Embryonic facial prominence (tissue), 1 donor: Measurements from ENCODE around the gene RHEBL1.

Source experiments
- DNase-seq: peaks from one replicate; pipeline ENCODE4 v3.0.0-alpha.2; 2016; ENCODE audit errors: extremely low spot score

Gene RHEBL1, protein sequence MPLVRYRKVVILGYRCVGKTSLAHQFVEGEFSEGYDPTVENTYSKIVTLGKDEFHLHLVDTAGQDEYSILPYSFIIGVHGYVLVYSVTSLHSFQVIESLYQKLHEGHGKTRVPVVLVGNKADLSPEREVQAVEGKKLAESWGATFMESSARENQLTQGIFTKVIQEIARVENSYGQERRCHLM

DNA sequence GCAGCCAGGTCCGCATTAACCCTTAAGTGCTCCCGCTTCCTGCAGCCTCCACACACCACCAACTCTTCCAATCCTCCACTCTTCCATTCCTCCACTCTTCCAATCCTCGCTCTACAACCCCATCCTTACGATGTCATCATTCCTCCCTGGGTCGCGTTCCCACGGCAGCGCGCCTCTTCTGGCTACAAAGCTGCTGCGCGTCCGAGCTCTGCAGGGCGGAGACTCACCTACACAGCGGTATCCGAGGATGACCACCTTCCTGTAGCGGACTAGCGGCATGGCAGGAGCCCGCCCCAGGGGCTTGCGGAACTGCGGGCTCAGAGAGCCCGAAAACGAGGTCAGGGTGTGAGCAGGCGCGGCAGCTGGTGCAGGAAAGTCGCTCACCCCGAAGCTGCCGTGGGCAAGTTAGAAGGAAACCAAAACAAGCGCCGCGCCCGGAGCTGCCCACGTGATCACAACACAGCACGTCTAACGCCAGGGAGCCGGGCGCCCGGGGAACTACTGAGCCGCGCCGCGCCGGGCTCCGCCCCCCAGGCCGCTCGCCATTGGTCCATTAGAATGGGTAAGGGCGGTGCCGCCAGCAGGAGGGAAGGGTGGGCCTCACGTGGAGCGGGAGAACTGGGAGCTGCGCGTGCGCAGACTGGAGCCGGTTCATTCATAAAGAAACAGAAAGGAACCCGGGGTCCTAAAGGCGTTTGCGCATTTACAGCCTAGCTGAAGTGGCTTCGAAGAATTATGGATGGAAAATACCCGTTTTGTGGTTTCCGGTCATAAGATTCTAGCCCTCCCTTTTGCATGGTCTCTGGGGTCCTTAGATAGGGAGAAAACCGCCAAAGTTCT, at the start of gene RHEBL1:
Gene RHEBL1, minus strand, starts transcription at position 473 of the 840 bp plus-strand sequence. Its CDS starts 194 bp downstream, at position 279.
- peak; percentile 92 for DNase-seq

DNA sequence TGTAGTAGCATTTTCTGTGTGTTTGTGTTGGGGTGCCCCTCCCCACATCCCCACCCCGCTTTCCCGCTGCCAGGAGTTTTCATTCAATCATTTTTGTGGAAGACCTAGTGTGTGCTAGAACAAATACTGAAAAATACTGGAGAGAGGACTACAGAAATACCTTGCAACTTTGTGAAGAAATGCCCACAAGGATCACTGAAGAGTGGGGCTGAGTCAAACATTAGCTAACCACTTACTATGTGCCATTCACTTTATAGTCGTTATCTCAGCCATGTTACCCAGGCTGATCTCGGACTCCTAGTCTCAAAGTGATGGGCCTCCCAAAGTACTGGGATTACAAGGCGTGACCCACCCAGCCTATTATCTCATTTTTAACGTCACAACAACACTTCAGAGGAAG, 41.4 kb upstream of the RHEBL1 start:
- DNase-seq: no peak

DNA sequence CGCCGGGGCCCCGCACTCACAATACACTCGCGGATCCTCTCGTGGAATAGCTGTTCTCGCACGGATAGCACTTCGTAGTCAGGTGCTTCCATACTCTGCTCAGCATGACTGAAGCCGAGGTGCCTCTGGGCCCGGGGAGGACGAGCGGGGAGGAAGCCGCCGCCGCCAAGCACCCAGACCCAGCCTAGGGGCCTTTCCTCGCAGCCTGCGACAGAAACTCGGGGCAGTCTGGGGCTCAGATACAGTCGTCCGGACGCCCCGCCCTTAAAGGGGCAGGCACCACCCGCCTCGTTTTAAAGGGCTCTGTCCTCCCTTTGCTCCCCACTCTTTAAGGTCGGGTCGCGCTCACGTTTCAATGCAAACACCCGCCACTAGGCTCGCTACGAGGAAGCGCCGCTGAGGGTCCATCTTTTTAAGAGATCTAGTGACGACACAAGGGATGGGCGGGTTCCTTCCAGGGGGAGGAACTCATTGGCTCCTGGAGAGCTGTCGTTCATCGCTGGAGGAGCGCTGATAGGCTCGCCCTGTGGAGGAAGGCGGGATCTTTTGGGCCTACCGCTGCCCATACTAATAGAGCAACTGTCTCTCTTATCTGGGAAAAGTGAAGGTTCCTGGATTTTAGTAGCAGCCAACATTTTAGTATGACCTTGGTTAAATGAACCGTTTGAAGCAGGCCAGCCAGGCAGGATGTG, 40.8 kb upstream of the RHEBL1 start, which contains the start of gene LMBR1L:
Gene LMBR1L, minus strand, starts transcription at position 384 of the 692 bp plus-strand sequence. Its CDS starts 292 bp downstream, at position 92.
- peak; percentile 99 for DNase-seq

DNA sequence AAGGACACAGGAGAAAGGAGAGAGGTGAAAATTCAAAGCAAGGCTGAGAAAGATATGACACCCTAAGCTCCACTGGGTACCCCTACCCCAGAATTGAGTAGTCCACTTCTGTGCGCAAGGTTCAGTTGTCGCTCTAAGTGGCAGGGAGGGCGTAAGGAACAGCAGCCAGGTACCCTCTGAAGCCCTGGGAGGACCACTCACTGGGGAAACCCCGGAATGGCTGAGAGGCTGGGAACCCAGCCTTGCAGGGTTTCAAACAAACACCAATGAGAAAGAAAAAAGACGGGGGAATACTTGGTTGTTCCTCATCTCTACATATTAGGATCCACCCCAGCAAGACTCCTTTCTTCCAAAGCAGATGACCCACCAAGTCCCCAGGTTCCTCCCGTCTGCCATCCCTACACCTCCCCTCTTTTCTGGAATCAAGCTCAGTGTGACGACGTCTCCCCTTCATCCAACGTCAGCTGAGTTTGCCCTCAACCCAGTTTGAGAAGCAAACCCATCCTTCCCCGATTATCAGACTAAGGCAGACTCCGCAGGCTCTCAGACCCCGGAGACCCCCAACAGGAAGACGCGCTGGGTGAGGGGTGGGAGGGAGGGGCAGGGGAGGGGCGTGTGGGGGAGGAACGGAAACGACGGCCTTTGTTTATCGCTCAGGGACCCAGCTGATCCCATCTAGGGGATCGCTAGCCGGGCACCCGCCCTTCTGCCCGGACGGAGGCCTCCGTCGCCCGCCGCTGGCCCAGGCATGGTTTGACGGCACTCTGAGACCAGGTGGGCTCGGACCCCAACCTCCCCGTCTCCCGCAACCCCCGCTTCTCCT, 40.1 kb upstream of the RHEBL1 start:
- no peak for DNase-seq

DNA sequence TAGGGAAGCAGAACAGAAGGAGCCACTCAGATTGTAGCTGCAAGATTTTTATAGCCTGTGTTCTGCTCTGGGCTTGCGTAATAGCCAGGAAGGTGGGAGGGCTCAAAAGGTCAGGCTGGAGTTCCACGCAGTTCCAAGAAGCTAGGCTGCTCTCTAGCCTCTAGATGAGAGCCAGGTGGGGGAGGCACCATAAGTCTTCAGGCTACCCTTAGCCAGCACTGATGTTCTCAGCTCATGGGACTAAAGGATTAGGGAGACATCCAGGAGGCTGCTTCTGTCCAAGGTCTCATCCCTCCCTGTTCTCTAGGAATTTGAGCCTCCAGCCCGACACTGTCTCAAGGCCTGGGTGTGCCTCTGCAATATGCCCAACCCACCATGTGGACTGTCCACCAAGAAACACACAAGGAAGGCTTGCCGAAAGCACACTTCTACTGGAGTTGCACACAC, 39.2 kb upstream of the RHEBL1 start:
- DNase-seq: no peak

DNA sequence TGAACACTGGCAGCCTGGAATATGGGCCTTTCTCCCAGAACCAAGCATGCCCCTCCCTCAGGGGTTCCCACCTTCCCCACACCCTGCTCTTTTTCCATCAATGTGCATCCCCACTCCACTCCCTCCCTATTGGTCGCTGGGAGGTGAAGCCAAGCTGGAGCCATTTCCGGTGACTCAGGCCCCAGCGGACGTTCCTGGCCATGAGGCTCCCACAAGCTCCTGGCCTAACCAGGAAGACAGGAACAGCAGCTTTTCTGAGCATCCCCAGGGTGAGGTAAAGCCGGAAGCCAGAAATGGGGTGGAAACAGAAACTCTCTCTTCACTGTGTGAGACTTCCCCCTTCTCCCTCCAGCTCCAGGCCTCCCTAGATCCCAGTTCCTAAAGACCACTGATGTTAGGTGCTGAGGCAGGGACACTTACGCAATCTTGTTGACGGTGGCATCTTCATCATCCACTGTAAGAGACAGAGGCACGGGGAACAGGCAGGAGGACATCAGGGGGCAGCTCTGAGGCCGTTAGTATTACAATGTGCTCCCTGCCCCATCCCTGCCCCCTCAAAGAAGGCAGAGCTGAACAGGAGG, 35.8 kb upstream of the RHEBL1 start:
- no peak for DNase-seq

DNA sequence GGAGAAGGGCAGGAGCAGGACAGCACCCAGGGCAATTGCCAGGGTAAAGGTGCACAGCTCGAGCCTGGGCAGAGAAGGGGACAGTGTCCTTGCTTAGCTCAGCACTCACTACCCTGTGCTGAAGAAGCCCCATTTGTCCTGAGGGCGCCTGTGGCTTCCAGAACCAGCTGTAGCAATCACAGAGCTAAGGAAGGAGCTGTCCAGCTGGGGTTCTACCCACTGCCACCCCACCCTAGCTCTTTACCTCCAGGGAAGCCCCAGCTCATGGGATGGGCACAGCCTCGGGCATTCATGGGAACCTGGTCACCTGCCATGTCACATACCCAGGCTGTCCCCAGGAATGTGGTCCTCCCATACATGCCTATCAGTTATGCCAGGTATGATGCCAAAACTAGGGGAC, 35.0 kb upstream of the RHEBL1 start:
- no peak for DNase-seq

DNA sequence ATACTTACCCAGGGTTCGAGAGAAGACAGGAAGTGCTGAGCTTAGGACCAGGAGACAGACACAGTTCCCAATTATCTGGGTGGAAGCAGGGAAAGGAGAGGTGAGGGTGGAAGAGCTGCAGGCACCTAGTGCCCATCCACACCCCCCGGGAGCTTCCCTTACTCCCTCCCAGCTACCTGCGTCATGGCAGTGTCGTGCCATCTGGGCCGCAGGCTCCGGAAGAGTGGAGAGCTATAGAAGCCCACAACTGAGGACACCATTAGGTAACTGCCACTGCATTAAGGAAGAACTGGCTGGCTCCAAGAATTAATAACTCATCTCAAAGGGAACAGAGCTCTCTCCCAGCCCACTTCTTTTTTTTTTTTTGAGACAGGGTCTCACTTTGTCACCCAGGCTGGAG, 30.6 kb upstream of the RHEBL1 start:
- DNase-seq: no peak

DNA sequence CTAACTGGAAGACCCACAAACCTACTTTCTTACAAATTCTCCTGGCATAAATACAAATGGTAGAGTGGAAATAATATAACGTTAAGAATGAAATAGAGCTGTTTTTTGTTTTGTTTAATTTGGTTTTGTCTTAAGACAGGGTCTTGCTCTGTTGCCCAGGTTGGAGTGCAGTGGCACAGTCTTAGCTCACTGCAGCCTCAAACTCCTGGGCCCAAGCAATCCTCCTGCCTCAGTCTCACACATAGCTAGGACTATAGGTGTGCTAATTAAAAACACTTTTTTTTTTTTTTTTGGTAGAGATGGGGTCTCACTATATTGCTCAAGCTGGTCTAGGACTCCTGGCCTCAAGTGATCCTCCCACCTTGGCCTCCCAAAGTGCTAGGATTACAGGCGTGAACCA, 28.9 kb upstream of the RHEBL1 start:
- no peak for DNase-seq

DNA sequence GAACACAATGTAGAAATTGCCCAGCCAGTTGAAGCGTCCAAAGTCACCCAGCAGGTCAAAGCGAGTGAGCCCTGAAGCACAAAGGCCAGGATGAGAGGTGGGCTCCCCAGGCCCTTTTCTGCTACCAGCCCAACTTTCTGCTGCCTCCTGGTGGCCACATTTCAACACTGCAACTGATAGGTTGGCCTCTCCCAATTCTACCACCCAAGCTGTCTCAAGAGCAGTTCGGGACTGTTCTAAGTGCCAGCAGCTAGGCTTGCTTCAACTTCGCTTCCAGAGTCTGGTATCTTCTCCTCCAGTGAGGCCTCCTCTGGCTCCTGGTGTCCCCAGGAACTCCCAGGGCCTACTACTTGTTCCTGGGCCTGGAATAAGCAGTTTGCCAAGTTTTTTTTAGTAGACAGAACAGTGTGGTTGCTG, 28.3 kb upstream of the RHEBL1 start:
- no peak for DNase-seq

DNA sequence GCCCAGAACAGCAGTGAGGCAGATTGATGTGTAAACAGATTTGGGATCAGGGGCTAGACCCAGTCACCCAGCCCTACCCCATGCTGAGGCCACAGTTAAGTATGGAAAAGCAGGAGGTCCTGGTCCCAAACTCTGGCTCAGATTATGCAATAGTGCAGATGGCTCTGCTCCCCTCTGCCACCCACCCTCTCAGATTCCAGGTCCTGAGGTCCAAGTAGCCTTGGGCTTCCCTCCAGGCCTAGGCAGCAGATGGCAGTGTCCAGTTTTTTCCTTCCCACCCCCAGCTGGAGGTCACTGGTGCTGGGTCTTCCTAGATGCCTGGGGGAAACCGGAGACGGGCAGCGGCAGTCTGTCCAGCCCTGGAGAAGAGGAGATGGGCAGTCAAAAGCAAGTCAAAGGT, 27.6 kb upstream of the RHEBL1 start:
- DNase-seq: no peak

DNA sequence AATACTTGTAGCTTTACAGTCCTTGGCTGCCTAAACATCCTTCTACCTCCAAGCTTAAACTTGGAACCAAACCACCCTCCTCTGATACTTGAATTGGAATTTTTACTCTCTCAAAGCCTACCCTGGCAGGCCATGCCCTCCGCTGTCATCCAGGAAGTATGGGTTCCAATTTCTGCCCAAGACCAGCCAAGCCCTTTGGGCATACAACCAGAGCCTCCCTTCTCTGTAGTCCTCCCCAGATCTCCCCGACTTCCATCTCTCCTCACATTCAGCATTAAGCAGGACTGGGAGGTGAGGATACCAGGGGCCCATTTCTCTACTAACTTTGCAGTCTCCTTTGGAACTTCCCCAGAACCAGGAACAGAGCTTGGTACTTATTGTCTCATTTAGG, 25.2 kb upstream of the RHEBL1 start:
- no peak for DNase-seq

DNA sequence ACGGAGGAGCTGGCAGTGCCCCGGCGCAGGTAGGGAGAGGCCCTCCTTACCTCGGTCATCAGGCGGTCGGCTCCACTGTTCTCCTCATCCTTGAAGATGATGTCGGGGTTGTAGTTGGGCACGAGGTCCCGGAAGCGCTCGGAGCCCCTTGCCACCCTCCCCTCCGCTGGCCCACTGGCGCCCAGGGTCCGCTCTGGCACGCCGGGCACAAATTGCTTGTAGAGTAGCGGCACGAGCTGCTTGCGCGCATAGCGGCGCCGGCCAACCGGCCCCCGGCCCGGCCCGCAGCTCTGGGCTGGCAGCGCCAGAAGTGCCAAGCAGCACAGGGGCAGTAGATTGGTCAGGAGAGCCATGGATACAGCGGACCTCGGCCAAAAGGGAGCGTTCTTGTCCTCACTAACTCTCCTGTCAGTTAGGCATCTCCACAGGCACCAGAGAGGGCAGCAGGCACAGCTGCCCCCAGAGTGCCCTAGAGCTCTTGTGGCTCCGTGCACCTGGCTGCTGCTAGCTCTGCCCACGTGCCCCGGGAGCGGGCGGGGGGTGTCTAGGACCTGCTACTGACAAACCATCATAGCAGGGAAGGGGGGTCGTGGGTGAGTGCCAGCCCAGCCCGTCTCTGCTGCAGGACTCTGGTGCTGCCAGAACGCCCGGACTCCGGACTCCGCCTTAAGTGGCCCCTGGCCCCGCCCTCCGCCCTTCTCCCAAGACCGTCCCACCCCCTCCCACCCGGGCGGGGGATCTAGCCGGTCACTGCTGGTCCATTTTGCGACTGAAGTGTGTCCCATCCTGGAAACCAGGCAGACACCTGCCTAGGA, 24.6 kb upstream of the RHEBL1 start, which contains the start of gene DHH:
Gene DHH, minus strand, starts transcription at position 642 of the 815 bp plus-strand sequence. Its CDS starts 289 bp downstream, at position 353.
- no peak for DNase-seq

DNA sequence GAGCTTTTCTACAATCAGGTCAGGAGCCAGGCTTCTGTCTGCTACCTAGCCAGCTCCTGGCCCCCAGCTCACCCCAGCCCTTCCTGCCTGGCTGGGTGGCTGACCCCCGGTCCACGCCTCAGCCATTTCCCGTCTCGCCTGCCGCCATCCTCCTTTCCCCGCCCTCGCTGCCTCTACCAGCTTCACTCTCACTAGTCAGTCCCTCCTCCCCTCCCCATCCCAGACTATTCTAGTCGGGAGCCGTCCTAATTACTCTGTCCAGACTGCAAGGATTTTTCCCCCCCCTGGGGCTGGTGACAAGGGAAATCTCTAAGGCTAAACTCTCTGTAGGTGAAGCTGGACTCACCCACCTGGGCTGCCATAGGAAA, 24.0 kb upstream of the RHEBL1 start:
- DNase-seq: no peak

DNA sequence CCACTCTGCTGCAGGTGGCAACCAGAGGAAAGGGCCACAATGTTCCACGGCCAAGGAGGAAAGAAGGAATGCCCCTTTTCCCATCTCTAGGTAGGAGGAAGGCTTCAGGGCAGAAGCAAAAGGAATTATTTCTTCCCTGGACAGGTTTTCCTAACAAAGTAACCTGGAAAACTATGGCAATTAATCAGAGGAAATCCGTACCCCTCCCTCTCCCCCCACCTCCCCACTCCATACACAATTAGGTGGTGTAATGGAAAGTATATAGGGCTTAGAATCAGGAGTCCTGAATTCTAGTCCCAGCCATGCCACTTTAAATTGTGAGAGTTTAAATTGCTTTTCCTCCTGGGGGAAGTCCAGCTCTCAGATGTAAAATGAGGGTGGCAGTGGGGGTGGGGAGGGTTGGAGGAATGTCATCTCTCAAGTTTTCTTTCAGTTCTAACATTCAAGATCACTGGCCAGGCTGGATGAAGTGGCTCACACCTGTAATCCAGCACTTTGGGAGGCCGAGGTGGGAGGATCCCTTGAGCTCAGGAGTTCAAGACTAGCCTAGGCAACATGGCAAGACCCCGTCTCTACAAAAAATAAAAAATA, 23.1 kb upstream of the RHEBL1 start:
- DNase-seq: no peak

DNA sequence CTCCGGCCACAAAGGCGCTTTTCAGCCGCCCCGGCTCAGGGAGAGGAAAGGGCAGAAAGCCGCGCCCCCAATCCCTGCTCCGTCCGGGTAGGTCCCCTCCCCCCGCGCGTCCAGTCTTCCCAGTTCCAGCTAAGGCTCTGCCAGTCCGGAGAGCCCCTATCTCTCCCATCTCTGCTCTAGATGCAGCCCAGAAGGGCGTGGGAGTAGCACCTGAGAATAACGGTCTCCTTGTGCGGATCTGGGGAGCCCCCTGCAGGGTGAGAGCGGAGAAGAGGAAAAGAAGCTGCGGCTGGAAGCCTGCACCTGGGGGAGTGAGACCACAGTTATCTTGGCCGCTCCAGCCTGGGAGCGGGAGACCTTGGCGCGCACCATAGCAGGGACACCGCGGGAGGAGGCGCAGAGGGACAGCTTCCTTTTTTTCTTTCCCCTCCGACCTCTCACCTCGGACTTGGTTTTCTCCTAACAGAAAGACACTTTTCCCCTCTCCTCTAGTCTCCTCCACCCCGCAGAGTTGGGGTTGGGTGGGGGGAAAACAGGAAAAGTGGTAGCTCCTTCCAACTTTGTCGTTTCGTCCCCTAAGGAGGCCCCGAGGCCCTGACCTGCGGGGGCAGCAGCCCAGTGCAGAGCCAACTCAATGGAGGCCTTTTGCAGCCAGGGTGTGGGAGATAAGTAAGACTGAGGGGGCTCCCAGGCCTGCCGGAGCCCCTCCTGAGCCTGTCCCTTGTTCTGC, 22.5 kb upstream of the RHEBL1 start:
- DNase-seq: no peak

DNA sequence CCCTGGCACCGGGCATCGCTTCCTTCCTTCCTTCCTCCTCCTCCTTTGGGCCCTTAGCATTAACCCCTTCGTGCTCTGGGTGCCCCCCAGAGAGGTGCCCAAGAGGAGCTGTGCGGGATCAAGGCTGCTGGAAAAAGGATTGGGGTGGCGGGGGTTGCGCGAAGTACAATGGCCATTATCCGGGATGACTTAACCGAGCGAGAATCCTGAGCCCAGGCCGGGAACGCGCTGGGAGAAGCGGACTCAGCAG, 22.0 kb upstream of the RHEBL1 start:
- DNase-seq: no peak

DNA sequence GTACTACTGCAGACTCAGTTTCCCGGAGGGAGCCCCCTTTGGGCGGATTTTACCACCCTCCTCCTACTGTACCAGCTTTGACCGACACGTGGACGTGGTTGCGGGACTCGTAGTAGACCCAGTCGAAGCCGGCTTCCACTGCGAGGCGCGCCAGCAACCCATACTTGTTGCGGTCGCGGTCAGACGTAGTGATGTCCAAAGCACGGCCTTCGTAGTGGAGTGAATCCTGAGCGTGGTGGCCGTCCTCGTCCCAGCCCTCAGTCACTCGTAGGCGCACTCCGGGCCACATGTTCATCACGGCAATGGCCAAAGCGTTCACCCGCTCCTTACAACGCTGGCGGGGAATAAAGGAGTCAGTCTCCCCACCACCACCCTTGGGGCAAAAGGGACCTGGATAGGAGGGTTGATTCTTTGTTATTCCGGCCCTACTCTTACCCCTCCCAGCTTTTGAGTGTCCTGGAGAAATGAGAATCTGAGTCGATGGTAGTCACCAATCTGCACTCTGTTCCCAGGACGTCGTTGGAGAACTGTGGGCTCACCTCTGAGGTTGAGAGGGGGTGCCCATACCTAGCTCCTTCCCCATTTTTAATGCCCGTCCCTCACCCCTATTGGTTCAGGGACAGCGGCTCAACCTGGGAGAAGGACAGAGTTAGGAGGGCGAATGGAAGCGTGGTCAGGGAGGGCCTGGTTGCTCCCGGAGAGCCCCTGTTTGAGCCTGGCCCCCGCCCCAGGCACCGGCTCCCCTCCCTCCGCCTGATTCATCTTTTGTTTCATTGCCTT, 21.5 kb upstream of the RHEBL1 start:
- no peak for DNase-seq
